Stomach (tissue), 9 donors: ENCODE measurements around the gene SND1. TPM values are rescaled to one million over a fixed set of nuclear protein-coding genes. Genes with fewer than 3 reads are reported as not detected.
"Not testable (repeated sequence)": the region's sequence is repeated elsewhere in the genome, so short reads cannot be mapped to it uniquely, and the experiment has no call there.

Experiments used
- DNase-seq, 2 donors: peaks; one replicate each; pipeline versions ENCODE4 v3.0.0 to v3.0.0-alpha.2; 2013 to 2019
- H3K27ac ChIP-seq, 5 donors: fragments of 200-600 bp in 4 of 5; sonication (generic) in 4 of 5; one replicate each; pipeline ENCODE4 v1.5.1; 2013 to 2019; ENCODE audit warnings: mild to moderate bottlenecking in 1 of 5, moderate library complexity in 1 of 5
- H3K27me3 ChIP-seq, 3 donors: fragments of 200-600 bp; sonication (generic); one replicate each; pipeline ENCODE4 v1.5.1; 2017 to 2019; ENCODE audit warnings: mixed run types in 1 of 3
- H3K36me3 ChIP-seq, 4 donors: fragments of 200-600 bp; sonication (generic); 1 replicate in 3 of 4; 2 replicates in 1 of 4; pipeline ENCODE4 v1.5.1; 2016 to 2019
- H3K4me1 ChIP-seq, 4 donors: fragments of 200-600 bp; sonication (generic); one replicate each; pipeline ENCODE4 v1.5.1; 2016 to 2019
- H3K4me3 ChIP-seq, 4 donors: fragments of 200-600 bp; sonication (generic) in 3 of 4; one replicate each; pipeline ENCODE4 v1.5.1; 2016 to 2019; ENCODE audit warnings: mild to moderate bottlenecking in 1 of 4
- H3K9me3 ChIP-seq, 4 donors: fragments of 200-600 bp; sonication (generic); one replicate each; pipeline ENCODE4 v1.5.1; 2016 to 2019
- EP300 ChIP-seq: sonication (generic); formaldehyde crosslinking; IDR thresholded peaks from one replicate; pipeline ENCODE4 v1.6.1; 2017; ENCODE audit warnings: antibody characterized with exemption
- POLR2A ChIP-seq, 4 donors: fragments of 450-650 bp; IDR thresholded peaks; one replicate each; pipeline ENCODE4 v1.6.1; 2016; ENCODE audit warnings: antibody characterized with exemption in 4 of 4, control low read depth in 2 of 4, mild to moderate bottlenecking in 1 of 4, moderate library complexity in 1 of 4
- POLR2AphosphoS5 ChIP-seq, 3 donors: sonication (generic); formaldehyde crosslinking; IDR thresholded peaks; one replicate each; pipeline ENCODE4 v1.6.1; 2016; ENCODE audit warnings: antibody characterized with exemption in 3 of 3
- WGBS, 5 donors: extraction: QIAGEN DNeasy Blood & Tissue Kit in 3 of 5; methylation state at CpG; one replicate each; pipeline versions ENCODE4 v1.1.5 to v1.1.7; 2013 to 2018; 5-methylcytosine and 5-hydroxymethylcytosine counted together
- intact Hi-C: fragments of 100-400 bp; cut with DNase I; formaldehyde crosslinking; loops from one replicate; pipeline ENCODE4 v1.15.1; 2023; ENCODE audit warnings: low total_unique reads
- polyA plus RNA-seq, 3 donors: library from polyadenylated mRNA; stranded (reverse); fragments of 200-250 nt; gene quantifications; one replicate each; pipeline ENCODE4 v1.2.3, GENCODE V29; 2013
- total RNA-seq, 5 donors: library from RNA; depleted of rRNA; stranded (reverse); fragments of >200 nt; gene quantifications; one replicate each; pipeline versions ENCODE4 v1.1.0 to v1.2.3, GENCODE V29; 2014 to 2016
- TF ChIP-seq, protein P1 (sequence below), 7 experiments: fragments of 450-650 bp in 4 of 7; fragments of 200-600 bp in 3 of 7; sonication (generic) in 3 of 7; IDR thresholded peaks; one replicate each; pipeline ENCODE4 v1.5.1; 2016 to 2019; ENCODE audit warnings: antibody characterized with exemption in 7 of 7, control low read depth in 2 of 7, mild to moderate bottlenecking in 1 of 7
- donor health status: healthy with polysubstance abuse.
- donor health status: Bipolar disorder and iron deficiency.
- donor health status: healthy.

The SND1 gene
- total and polyA plus RNA-seq, 8 donors: 63.3 to 799 (median 126) TPM

DNA sequence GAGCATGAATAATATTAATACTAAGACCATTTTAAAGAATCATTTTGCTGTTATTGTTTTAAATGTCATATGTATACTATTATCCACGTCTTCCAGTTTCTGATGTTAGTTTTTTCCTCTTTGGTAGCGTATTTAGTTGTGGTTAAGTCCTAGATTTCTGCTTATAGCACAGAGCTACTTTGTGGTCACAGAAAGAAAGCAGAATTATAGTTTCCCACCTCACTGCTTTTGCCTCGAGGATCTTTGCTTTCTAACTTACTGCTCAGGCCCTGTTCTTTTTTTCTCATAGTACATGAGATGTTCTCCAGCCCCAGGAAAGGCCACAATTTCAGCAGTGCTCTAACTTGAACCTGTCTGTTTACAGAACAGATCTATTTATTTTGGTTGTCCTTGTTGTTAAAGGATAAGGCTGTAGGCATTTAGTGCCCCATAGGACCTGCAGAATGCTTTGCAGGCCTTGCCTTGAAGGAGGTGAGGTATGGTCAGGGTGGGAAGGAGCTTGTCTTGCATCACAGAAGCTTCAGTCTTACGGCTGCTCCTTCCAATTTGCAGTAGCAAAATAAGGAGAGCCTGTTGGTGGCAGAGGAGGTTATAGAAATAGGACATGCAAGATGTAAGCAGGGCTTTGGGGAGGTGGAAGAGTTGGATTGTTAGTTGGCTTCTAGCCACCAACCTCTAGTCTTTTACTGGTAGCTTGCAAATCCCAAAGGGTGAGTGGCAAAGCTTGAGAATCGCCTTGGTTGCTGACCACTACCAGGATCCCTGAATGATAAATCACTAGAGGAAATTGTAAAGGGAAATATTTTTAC is 250.1 kb downstream of the SND1 start:
- Histone ChIP-seq H3K27ac (no peak overlapping the region), H3K4me1 (peaks cover 10 to 58% (median 37%) of the 10 kb centered on the region in 4 donors), H3K27me3 (no peaks in the 10 kb centered on the region), H3K4me3 (no peak overlapping the region), H3K9me3 (no peaks in the 10 kb centered on the region), H3K36me3 (peaks cover 0 to 17% (median 9%) of the 10 kb centered on the region in 4 donors)
- 59 to 76% (median 66%) methylated on average over 5 of the region's 5 CpGs for WGBS, 5 donors
- TF ChIP-seq POLR2AphosphoS5 (IDR thresholded peaks at IDR 0.05) (no peak), EP300 (no peak), POLR2A (IDR thresholded peaks at IDR 0.05) (no peak)
- TF ChIP-seq, protein P1, sequence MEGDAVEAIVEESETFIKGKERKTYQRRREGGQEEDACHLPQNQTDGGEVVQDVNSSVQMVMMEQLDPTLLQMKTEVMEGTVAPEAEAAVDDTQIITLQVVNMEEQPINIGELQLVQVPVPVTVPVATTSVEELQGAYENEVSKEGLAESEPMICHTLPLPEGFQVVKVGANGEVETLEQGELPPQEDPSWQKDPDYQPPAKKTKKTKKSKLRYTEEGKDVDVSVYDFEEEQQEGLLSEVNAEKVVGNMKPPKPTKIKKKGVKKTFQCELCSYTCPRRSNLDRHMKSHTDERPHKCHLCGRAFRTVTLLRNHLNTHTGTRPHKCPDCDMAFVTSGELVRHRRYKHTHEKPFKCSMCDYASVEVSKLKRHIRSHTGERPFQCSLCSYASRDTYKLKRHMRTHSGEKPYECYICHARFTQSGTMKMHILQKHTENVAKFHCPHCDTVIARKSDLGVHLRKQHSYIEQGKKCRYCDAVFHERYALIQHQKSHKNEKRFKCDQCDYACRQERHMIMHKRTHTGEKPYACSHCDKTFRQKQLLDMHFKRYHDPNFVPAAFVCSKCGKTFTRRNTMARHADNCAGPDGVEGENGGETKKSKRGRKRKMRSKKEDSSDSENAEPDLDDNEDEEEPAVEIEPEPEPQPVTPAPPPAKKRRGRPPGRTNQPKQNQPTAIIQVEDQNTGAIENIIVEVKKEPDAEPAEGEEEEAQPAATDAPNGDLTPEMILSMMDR (IDR thresholded peaks at IDR 0.05): no peak
- no peak for DNase-seq
- intact Hi-C loops: no loop called here

DNA sequence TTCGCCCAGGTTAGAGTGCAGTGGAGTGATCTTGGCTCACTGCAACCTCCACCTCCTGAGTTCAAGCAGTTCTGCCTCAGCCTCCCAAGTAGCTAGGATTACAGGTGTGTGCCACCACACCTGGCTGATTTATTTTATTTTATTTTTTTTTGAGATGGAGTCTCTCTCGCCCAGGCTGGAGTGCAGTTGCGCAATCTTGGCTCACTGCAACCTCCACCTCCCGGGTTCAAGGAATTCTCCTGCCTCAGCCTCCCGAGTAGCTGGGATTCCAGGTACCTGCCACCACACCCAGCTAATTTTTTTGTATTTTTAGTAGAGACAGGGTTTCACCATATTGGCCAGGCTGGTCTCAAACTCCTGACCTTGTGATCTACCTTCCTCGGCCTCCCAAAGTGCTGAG is 250.8 kb downstream of the SND1 start:
- not testable (repeated sequence) for DNase-seq, H3K27me3 ChIP-seq
- peaks cover 0 to 17% (median 9%) of the 10 kb centered on the region in 4 donors for H3K36me3 ChIP-seq

DNA sequence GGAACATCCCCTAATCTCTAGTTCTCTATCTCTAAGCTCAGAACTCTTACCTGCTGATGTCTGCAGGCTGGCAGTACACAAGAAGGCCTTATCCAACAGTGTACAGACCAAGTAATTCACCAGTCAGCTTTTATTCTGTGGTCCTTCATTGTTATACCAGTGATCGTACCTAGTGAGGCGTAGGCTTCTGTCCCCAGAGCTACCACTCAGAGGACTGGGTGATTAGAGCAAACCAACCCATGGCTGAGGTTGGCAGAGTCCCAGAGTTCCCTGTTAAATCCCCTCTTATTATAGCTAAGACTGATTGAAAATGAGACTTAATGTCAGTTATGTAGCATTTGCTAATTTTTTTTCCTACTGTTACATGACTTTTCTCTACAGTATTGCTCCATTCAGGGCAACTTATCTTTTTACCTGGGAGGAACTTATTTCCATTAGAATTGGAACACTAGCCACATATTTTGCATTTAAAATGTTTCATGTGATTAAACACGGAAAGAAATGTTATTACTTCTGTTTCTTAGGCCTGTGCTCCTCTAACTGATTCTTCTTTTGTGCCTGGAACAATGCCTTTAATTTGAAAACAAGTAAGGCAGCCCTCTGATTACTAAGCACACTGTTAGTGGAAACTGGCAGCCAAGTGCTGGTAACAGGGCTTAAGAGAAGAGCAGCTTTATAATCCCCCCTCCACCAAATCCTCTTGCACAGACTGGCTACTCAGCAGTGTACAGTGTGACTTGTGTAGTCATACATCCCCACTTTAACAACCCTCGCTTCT is 252.1 kb downstream of the SND1 start:
- intact Hi-C loops: no loop called here
- H3K27ac ChIP-seq: no peak overlapping the region
- no peak for DNase-seq
- WGBS, 5 donors: 75 to 81% (median 78%) methylated on average over 4 of the region's 4 CpGs
- no peaks in the 10 kb centered on the region for H3K9me3 ChIP-seq
- H3K36me3 ChIP-seq: peaks cover 0 to 17% (median 9%) of the 10 kb centered on the region in 4 donors
- H3K4me1 ChIP-seq: peaks cover 10 to 76% (median 44%) of the 10 kb centered on the region in 4 donors
- H3K4me3 ChIP-seq: no peak overlapping the region
- H3K27me3 ChIP-seq: no peaks in the 10 kb centered on the region
- TF ChIP-seq POLR2AphosphoS5 (IDR thresholded peaks at IDR 0.05) (no peak), EP300 (no peak), POLR2A (IDR thresholded peaks at IDR 0.05) (no peak)
- TF ChIP-seq, protein P1 (IDR thresholded peaks at IDR 0.05): no peak

More for the DNA sequence above, 250.8 kb downstream of the SND1 start:
- H3K9me3 ChIP-seq, H3K4me3 ChIP-seq, H3K27ac ChIP-seq, intact Hi-C loops: not testable (repeated sequence)
- WGBS, 5 donors: 94 to 98% (median 96%) methylated on average over 6 of the region's 6 CpGs
- H3K4me1 ChIP-seq: peaks cover 10 to 65% (median 40%) of the 10 kb centered on the region in 4 donors

DNA sequence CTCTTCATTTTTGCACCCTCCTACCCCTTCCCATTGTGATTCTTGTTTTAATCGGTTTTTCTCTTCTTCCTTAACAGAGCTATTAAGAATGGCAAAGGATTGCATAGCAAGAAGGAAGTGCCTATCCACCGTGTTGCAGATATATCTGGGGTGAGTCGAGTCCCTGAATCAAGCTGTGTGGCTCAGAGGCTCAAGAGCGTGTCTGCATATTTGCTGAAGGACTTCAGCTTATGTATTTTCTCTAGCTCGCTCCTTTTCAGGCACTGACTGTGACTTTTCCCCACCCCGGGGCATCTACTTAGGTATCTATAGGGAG is 252.6 kb downstream of the SND1 start:
- Histone ChIP-seq H3K4me3 (no peak overlapping the region), H3K9me3 (no peaks in the 10 kb centered on the region), H3K4me1 (peaks cover 12 to 76% (median 47%) of the 10 kb centered on the region in 4 donors), H3K36me3 (peaks cover 0 to 17% (median 9%) of the 10 kb centered on the region in 4 donors), H3K27ac (no peak overlapping the region), H3K27me3 (no peaks in the 10 kb centered on the region)
- 62 to 73% (median 72%) methylated on average over 6 of the region's 6 CpGs for WGBS, 5 donors
- DNase-seq: no peak
- TF ChIP-seq, protein P1 (IDR thresholded peaks at IDR 0.05): no peak
- TF ChIP-seq POLR2AphosphoS5 (IDR thresholded peaks at IDR 0.05): no peak
- TF ChIP-seq EP300: no peak
- TF ChIP-seq POLR2A (IDR thresholded peaks at IDR 0.05): no peak
- intact Hi-C loops: no loop called here
